ENCODE measurements around the gene TMPRSS6.
A peak's percentile ranks its signal among the peaks of the same experiment; 100 is the strongest.

Gene TMPRSS6

DNA sequence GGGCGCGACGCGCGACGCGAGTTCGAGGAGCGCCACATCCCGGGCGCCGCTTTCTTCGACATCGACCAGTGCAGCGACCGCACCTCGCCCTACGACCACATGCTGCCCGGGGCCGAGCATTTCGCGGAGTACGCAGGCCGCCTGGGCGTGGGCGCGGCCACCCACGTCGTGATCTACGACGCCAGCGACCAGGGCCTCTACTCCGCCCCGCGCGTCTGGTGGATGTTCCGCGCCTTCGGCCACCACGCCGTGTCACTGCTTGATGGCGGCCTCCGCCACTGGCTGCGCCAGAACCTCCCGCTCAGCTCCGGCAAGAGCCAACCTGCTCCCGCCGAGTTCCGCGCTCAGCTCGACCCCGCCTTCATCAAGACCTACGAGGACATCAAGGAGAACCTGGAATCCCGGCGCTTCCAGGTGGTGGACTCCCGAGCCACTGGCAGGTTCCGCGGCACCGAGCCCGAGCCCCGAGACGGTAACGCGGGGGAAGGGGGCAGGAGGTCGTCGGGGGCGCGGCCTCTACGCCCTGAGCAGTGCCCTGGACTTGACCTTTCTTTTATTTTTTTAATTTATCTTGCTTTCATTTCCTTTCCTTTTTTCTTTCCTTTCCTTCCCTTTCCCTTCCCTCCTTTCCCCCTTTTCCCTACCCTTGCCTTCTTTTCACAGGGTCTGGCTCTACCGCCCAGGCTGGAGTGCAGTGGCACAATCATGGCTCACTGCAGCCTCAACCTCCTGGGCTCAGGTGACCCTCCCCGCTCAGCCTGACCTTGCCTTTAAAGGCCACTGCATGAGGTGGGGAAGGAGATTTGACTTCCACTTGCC is 85.0 kb downstream of the TMPRSS6 start:
- no peak for DNase-seq

DNA sequence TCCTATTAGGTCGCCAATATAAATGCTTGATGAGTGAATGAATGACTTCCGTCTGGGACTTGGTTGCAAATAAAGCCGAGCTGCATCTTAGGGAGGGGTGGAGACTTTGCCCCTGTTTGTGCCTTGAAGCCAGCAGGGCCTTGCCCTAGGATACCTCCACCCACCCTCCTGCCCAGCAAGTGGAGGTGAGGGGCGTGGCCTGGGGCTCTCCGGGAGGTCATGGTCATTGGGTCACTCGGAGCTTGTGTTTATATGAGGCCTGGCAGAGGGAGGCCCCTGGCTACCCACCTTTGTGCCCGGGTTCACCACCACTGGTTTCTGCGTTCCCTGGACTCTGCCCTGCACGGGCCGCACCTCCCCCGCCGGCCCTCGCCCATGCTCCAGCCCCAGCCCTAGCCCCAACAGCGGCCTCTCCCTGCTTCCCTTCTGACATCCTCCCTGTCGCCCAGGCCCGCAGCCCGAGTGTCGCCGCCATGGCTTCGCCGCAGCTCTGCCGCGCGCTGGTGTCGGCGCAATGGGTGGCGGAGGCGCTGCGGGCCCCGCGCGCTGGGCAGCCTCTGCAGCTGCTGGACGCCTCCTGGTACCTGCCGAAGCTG is 85.7 kb downstream of the TMPRSS6 start:
- no peak for DNase-seq

DNA sequence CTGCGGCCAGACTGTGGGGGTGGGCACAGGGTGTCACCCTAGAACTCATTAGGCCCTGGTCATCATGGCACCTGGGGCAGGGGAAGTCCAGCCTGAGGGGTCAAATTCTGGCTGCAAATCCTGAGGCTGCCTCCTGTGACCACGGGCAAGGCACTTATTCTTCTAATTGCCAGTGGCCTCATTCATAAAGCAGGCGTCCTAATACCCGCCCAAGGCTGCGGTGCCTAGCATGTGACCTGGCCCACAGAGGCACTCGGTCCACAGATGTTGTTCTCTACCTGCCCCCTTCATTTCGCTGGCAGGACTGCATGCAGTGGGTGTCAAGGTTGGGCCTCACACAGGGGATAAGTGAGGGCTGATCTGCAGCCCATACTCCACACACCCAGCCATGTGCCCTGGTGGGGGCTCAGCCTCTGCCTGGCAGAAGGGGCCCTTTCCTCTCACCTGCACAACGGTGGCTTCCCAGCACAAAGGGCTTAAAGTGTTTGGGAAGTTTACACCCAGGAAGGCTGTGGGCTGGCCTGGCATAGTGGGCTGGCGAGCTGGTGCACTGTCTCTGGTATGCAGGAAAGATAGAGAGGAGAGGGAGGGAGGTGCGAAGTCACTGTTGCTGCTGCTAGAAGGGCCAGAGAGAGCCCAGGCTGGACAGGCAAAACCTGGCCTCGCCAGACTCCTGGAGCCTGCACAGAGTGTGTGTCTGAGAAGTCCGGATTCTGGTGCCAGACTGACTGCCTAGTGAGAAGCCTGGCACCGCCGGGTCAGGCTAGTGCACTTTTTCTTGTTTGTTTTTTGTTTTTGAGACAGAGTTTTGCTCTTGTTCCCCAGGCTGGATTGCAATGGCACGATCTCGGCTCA is 86.8 kb downstream of the TMPRSS6 start:
- DNase-seq, result no peak

DNA sequence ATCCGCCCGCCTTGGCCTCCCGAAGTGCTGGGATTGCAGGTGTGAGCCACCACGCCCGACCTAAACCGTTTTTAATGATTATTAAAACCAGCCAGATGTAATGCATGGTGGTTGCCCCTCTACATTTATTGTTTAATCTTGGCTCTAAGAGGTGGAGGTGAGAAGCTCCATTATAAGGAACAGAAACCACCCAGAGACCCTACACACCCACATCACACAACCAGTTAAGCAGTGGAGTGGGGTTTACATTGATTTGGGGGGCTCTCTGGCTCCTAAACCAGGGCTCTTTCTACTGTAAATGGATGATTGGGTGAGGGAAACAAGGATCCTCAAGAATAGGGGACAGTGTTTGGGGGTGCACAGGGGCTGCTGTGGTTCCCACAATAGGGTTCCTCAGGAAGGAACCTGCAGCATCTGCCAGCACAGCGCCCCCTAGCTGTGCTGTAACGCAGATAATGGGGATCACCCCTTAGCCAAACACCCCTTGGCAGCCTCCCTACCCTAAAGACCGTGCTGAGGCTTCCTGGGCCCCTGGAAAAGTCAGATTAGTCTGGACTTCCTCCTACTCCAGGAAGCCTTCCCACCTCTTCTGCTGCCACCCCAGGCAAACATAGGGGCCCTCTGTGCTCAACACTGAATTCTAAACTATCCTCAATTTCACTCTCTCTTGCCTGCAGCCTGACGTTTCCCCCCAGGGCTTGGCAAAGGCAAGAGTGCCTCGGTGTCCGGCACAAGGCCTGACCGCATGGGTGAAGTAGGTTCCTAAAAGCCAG is 87.6 kb downstream of the TMPRSS6 start:
- no peak for DNase-seq

DNA sequence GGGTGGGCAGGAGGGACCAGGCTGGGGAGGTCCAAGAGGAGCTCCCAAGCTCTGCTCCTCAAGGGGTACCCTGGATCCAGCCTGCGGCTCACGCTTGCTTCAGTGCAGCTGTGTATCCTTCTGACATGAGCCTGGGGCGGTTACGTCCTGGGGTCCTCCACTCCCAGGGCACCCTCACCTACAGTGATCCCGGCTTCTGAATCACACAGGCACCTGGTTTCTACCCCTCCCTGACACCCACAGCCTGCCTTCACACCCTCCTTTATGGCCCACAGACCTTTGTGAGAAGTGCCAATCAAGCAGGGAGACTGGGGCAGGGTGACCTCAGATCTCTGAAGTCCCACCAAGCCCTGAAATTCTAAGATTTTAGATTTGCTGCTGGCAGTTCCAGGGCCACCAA is 88.5 kb downstream of the TMPRSS6 start:
- no peak for DNase-seq

DNA sequence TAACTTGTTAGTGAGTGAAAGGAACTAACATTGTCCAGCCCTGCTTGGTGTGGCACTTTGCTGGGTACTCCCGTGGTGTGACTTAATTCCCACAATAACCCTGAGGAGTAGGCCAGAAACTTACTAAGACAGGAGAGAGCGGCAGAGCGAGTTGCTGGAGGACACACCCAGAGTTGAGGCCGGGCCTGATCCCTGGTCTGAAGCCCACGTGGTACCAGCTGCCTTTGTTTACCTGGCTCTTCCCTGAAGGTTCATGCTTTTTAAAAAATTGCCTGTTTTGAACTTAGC is 89.4 kb downstream of the TMPRSS6 start:
- no peak for DNase-seq

DNA sequence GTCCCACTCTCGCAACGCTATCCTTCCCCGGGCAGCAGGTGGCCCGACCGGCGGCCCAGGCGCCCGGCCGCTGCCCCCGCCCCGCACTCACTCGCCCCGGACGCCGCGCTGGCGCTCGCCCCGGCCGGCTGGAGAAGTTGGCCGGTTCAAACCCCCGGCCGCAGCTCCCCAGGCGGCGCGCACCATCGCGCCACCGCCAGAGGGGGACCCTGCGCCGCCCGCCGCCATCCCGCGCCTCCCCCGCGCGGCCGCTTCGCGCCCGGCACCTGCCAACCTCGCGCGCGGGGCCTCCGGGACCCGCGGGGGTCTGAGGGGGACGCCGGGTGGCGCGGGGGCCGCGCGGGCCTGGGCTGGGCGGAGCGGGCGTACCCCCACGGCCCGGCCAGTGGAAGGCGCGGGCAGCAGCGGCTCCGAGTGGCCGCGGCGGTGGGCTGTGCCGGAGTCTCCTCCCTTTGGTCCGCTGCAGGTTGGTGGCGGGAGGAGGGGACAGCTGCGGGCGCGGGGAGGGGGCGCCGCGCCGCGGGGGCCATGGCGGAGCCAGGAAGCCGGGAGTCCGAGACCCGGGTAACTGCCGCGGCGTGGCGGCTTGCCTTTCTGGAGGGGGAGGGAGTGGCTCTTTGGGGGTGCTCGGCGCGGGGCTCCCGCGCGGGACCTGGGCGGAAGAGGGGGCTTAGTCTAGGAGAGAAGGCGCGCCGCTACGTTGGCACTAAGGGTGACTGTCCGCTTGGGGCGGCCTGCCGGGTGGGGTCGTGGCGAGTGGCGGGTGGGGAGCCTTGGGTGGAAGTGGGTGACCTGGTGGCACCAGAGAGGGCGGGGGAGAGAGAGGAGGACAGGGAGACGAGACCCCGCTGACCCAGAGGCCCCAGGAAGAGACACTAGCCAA is 90.0 kb downstream of the TMPRSS6 start, which contains the start of the genes MPST and TST:
Gene MPST (plus strand): TSS at position 434 of the 883 bp plus-strand sequence. CDS start 95 bp downstream, at position 529.
Gene TST (minus strand): TSS at position 139 of the 883 bp plus-strand sequence. CDS start 715 bp downstream, outside the sequence.
- DNase-seq, result peak; percentile 87

DNA sequence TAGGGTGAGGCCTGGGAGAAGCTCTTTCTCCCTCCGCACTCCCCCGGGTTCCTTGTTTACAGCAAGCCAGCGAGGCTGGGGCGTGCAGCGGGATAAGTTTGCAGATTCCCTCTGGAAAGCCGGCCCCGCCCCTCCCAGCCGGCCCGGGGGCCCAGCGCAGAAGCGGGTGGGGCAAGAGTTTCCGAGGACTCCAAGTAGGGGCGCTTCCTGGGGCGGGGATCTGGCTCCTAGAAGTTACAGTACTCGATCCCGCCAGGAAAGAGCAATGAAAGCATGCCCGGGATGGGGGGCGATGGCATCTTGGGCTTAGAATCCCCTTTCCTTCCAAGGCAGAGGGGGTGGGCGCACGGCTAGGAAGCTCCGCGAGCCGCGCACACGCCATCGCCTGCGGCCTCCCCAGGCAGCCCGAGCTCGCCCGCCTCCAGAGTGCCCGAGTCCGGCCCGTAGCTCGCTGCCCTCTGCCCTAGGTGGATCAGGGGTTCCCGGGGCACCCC is 90.7 kb downstream of the TMPRSS6 start:
- peak; percentile 81 for DNase-seq

DNA sequence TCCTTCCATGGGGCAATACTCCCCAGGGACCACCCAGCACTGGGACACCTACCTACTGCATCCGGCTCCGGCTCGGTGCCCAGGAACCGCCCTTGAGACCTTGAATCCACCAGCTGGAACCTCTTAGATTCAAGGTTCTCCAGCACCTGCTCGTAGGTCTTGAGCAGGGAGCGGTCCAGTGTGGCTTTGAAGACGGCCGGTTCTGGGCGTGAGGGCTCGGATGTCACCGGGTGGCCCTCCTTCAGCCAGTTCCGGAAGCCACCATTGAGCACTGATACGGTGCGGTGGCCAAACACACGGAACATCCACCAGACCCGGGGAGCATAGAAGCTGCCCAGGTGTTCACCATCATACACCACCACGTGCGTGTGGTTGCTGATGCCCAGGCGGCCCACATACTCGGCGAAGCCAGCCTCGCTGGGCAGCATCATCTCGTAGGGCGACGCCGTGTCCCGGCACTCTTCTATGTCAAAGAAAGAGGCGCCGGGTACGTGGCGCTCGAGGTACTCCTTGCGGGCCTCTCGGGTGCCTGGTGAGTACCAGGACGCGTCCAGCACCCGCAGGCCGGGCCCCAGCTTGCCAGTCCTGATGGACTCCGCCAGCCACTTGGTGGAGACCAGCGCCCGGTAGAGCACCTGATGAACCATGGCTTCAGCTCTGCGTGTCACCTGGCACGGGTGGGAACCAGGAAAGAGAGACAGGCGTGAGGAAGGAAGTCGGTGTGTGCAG is 91.3 kb downstream of the TMPRSS6 start:
- DNase-seq, result no peak

DNA sequence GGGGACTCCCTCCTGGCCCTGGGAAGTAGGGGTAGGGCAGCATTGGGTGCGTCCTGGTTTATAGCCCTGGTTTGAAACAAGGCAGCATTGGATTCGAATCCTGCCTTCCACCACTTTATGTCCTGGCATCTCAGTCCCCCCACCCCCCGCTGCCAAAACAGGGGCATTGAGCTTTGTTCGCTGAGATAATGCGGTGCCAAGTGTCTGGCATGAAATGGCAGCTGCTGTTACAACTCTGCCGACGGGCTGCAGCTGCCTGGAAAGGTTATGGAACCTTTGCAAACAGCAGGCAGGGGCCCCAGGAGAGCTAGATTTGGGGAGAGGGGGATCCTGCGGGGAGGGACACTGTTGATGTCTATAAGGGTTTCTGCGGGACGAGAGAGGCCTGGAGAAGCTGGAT is 92.2 kb downstream of the TMPRSS6 start:
- DNase-seq, result no peak

DNA sequence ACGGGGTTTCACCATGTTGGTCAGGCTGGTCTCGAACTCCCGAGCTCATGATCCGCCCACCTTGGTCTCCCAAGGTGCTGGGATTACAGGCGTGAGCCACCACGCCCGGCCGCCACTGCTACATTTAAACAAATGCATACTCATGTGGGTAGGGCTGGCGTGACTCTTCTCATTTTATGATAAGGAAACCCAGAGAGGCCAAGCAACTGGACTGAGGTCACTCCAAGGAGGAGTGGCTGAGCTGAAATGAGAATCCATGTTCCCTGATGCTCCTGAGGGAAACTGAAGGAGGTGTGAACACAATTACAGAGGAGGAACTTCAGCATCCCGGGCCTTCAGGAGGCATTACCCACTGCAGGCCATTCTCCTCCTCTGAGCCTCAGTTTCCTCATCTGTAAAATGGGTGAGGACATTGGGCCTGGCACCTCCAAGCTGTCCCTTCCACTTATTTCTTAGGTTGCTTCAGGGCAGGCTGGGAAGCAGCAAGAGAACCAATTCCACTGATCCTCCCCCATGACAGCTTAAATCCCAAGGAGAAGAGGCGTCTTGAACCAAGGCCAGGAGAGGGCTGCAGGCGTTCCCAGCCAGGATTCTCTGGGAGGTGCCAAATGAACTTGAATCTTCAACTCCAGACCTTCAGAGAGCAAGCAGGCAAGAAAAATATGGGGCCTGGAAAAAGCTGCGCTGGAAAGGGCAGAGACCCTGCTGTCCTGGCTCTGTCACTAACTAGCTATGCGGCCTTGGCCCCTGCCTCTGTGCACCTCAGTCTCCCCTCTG is 93.2 kb downstream of the TMPRSS6 start:
- DNase-seq, result no peak

DNA sequence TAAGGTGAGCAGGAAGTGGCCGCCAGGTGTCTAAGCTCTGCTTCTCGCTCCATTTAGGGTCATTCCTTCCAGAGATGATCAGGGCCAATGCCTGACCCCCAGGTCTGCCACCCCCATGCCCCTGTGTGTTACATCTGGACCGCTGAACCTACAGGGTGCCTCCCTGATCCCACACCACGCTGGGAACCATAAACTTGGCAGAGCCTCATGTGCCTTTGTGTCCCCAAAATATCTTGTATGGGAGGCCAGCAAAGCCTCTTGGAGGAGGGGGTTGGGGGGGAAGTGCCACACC is 94.0 kb downstream of the TMPRSS6 start:
- DNase-seq, result no peak
